ENCODE data around the gene VCL. TPM values are rescaled to one million over a fixed set of nuclear protein-coding genes. Genes with fewer than 3 reads are reported as not detected.

Gene VCL
- total RNA-seq, 1 donor: 513 TPM

GRCh38 chr10:74072503-74072902 is 74.6 kb downstream of the VCL start:
- TF ChIP-seq CTCF (IDR thresholded peaks at IDR 0.05; ENCODE audit: insufficient read depth, low read depth, low read length): no peak
- no peak for DNase-seq (ENCODE audit: low read depth)

GRCh38 chr10:74075906-74076305 is 78.0 kb downstream of the VCL start:
- DNase-seq (ENCODE audit: low read depth): no peak
- H3K4me3 ChIP-seq (ENCODE audit: low read depth, low read length): no peak overlapping the region
- TF ChIP-seq CTCF (IDR thresholded peaks at IDR 0.05; ENCODE audit: insufficient read depth, low read depth, low read length): no peak

More at GRCh38 chr10:74072503-74072902, 74.6 kb downstream of the VCL start:
- no peak overlapping the region for H3K4me3 ChIP-seq (ENCODE audit: low read depth, low read length)

- H3K4me3 ChIP-seq (ENCODE audit: low read depth, low read length): no peak overlapping the region
- no peak for DNase-seq (ENCODE audit: low read depth)
- TF ChIP-seq CTCF (IDR thresholded peaks at IDR 0.05; ENCODE audit: insufficient read depth, low read depth, low read length): no peak
Observed at GRCh38 chr10:74076961-74077360, 79.0 kb downstream of the VCL start.

GRCh38 chr10:74077416-74077815 is 79.5 kb downstream of the VCL start:
- TF ChIP-seq CTCF (IDR thresholded peaks at IDR 0.05; ENCODE audit: insufficient read depth, low read depth, low read length): no peak
- no peak overlapping the region for H3K4me3 ChIP-seq (ENCODE audit: low read depth, low read length)
- DNase-seq (ENCODE audit: low read depth): no peak

- TF ChIP-seq CTCF (IDR thresholded peaks at IDR 0.05; ENCODE audit: insufficient read depth, low read depth, low read length): no peak
- no peak for DNase-seq (ENCODE audit: low read depth)
- no peak overlapping the region for H3K4me3 ChIP-seq (ENCODE audit: low read depth, low read length)
Observed at GRCh38 chr10:74078037-74078436, 80.1 kb downstream of the VCL start.

- no peak for TF ChIP-seq CTCF (IDR thresholded peaks at IDR 0.05; ENCODE audit: insufficient read depth, low read depth, low read length)
- no peak overlapping the region for H3K4me3 ChIP-seq (ENCODE audit: low read depth, low read length)
- DNase-seq (ENCODE audit: low read depth): no peak
Observed at GRCh38 chr10:74079028-74079935, 81.4 kb downstream of the VCL start.
